ENCODE data around the gene UGCG. TPM values are rescaled to one million over a fixed set of nuclear protein-coding genes. Genes with fewer than 3 reads are reported as not detected.
"Not testable (repeated sequence)": the region's sequence is repeated elsewhere in the genome, so short reads cannot be mapped to it uniquely, and the experiment has no call there.

UGCG gene
- total and polyA plus RNA-seq, 9 of the 15 experiments (the other 6 are each of a cell fraction or from before 2014, with no cell fraction given): 20.0 to 40.3 (median 29.2) TPM

DNA sequence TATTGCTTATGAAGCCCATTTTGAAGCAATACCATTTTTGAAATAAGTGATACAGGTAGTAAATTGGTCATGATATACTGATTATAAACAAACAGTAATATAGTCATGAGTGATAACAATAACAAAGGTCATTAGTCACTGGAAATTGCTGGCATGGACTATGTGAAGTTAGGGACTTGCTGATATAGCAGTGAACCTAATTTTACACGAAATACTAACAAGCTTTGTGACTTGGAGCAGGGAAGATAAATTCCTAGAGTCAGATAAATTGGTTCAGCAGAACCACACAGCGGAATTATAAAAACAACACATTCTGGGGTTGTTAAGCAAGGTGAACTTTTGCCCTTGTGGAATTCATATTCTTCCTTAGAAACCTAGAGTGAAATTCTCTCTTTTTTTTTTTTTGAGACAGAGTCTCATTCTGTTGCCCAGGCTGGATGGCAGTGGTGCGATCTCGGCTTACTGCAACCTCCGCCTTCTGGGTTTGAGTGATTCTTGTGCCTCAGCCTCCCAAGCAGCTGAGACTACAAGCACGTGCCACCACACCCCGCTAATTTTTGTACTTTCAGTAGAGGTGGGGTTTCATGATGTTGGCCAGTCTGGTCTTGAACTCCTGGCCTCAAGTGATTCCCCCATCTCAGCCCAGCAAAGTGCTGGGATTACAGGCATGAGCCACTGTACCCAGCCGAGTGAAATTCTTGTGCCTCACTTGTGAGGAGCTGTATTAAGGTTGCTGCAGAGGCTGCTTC is 6.0 kb downstream of the UGCG start:
- intact Hi-C loops (cut with micrococcal nuclease): loop anchor here (10.0 kb wide), 1 partner anchor 452 kb away; no protein-coding TSS in a partner anchor
- peaks cover 30 to 45% of the 10 kb centered on the region in 2 experiments; a peak in 4 of 5 replicates for H3K4me1 ChIP-seq (replicated peaks in 1 of 2; ENCODE audit: control insufficient read depth in 2 of 2, insufficient read depth in 2 of 2, low read length in 2 of 2)
- peaks cover 100% of the 10 kb centered on the region for H3K79me2 ChIP-seq (ENCODE audit: control insufficient read depth, insufficient read depth, low read length)
- peak overlapping the region; percentile 66 for H3K27ac ChIP-seq (ENCODE audit: extremely low read depth, low read depth, low read length)
- no peak overlapping the region for H3K4me3 ChIP-seq
- peak overlapping the region; percentile 56 to 82; a peak in 3 of 4 replicates for H3K9ac ChIP-seq (ENCODE audit: insufficient read depth in 1 of 2, low read depth in 2 of 2, low read length in 2 of 2)
- WGBS (ENCODE audit: insufficient coverage, low coverage, missing lambda C conversion rate): 50% methylated on average over 7 of the region's 8 CpGs
- no peak for ATAC-seq
- ChIA-PET POLR2A (interaction anchor here (0.8 to 2.5 kb wide), 4 partner anchors 11 to 47 kb away, joined by 3 to 9 read pairs (median 4); no protein-coding TSS in a partner anchor), CTCF (ENCODE audit: low intra/inter-chr PET ratio) (no interaction called here)
- peak overlapping the region; percentile 71; the same call in 1 of the 2 replicates for H3K4me2 ChIP-seq (ENCODE audit: insufficient read depth, low read length)
- H3K9me3 ChIP-seq (replicated peaks; ENCODE audit: control insufficient read depth, insufficient read depth, low read depth, low read length): no peaks in the 10 kb centered on the region; the same call in 1 of the 2 replicates
- no peaks in the 10 kb centered on the region for H3K27me3 ChIP-seq (ENCODE audit: control insufficient read depth in 2 of 2, insufficient read depth in 2 of 2, low read length in 2 of 2)
- peaks cover 17% of the 10 kb centered on the region for H4K20me1 ChIP-seq (replicated peaks; ENCODE audit: control insufficient read depth, insufficient read depth, low read length)
- peaks cover 10% of the 10 kb centered on the region for H3K36me3 ChIP-seq (ENCODE audit: control insufficient read depth, insufficient read depth, low read length)
- no peak overlapping the region for H2AFZ ChIP-seq (ENCODE audit: low read depth, low read length)
- no TSS peak for BruUV-seq (replicated peaks)
- in situ Hi-C loops (cut with MboI): no loop called here
- TF ChIP-seq, protein P1, sequence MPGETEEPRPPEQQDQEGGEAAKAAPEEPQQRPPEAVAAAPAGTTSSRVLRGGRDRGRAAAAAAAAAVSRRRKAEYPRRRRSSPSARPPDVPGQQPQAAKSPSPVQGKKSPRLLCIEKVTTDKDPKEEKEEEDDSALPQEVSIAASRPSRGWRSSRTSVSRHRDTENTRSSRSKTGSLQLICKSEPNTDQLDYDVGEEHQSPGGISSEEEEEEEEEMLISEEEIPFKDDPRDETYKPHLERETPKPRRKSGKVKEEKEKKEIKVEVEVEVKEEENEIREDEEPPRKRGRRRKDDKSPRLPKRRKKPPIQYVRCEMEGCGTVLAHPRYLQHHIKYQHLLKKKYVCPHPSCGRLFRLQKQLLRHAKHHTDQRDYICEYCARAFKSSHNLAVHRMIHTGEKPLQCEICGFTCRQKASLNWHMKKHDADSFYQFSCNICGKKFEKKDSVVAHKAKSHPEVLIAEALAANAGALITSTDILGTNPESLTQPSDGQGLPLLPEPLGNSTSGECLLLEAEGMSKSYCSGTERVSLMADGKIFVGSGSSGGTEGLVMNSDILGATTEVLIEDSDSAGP (CRISPR knock-in tag; IDR thresholded peaks at IDR 0.05): no peak
- TF ChIP-seq, protein P2, sequence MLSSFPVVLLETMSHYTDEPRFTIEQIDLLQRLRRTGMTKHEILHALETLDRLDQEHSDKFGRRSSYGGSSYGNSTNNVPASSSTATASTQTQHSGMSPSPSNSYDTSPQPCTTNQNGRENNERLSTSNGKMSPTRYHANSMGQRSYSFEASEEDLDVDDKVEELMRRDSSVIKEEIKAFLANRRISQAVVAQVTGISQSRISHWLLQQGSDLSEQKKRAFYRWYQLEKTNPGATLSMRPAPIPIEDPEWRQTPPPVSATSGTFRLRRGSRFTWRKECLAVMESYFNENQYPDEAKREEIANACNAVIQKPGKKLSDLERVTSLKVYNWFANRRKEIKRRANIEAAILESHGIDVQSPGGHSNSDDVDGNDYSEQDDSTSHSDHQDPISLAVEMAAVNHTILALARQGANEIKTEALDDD (IDR thresholded peaks at IDR 0.05): peak; percentile 50; the same call in 1 of the 2 replicates
- TF ChIP-seq, protein P3, sequence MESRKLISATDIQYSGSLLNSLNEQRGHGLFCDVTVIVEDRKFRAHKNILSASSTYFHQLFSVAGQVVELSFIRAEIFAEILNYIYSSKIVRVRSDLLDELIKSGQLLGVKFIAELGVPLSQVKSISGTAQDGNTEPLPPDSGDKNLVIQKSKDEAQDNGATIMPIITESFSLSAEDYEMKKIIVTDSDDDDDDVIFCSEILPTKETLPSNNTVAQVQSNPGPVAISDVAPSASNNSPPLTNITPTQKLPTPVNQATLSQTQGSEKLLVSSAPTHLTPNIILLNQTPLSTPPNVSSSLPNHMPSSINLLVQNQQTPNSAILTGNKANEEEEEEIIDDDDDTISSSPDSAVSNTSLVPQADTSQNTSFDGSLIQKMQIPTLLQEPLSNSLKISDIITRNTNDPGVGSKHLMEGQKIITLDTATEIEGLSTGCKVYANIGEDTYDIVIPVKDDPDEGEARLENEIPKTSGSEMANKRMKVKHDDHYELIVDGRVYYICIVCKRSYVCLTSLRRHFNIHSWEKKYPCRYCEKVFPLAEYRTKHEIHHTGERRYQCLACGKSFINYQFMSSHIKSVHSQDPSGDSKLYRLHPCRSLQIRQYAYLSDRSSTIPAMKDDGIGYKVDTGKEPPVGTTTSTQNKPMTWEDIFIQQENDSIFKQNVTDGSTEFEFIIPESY (CRISPR knock-in tag; IDR thresholded peaks at IDR 0.05): 0 out of 2 replicates have a peak, but pooled peaks have one; percentile 37
- no peak for DNase-seq (ENCODE audit: extremely low read depth in 1 of 4, low spot score in 3 of 4)
- no peaks in the 10 kb centered on the region for H3K9me1 ChIP-seq (ENCODE audit: control insufficient read depth, insufficient read depth, low read length)
- no peak for FAIRE-seq

DNA sequence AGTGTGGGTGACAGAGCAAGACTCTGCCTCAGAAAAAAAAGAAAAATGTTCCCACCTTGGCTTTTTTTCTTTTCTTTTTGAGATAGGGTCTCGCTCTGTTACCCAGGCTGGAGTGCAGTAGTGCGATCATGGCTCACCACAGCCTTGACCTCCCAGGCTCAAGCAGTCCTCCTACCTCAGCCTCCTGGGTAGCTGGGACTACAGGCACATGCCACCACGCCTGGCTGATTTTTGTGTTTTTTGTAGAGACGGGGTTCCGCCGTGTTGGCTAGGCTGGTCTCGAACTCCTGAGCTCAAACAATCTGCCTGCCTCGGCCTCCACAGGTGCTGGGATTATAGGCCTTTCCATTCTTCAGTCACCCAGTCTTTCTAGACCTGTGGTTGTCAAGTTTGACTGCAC is 6.9 kb downstream of the UGCG start:
- H3K27ac ChIP-seq (ENCODE audit: extremely low read depth, low read depth, low read length); H3K9me3 ChIP-seq (replicated peaks; ENCODE audit: control insufficient read depth, insufficient read depth, low read depth, low read length); ATAC-seq; H2AFZ ChIP-seq (ENCODE audit: low read depth, low read length); CTCF ChIA-PET (ENCODE audit: low intra/inter-chr PET ratio); in situ Hi-C loops (cut with MboI); H3K4me3 ChIP-seq; BruUV-seq (replicated peaks); H3K36me3 ChIP-seq (ENCODE audit: control insufficient read depth, insufficient read depth, low read length); H3K9me1 ChIP-seq (ENCODE audit: control insufficient read depth, insufficient read depth, low read length); H3K27me3 ChIP-seq (ENCODE audit: control insufficient read depth in 2 of 2, insufficient read depth in 2 of 2, low read length in 2 of 2); FAIRE-seq; DNase-seq (ENCODE audit: extremely low read depth in 1 of 4, low spot score in 3 of 4): not testable (repeated sequence)
- H3K4me2 ChIP-seq (ENCODE audit: insufficient read depth, low read length): peak overlapping the region; percentile 30; the same call in 1 of the 2 replicates
- H3K79me2 ChIP-seq (ENCODE audit: control insufficient read depth, insufficient read depth, low read length): peaks cover 100% of the 10 kb centered on the region
- POLR2A ChIA-PET: interaction anchor here (1.2 to 2.5 kb wide), 5 partner anchors 10 to 33 kb away, joined by 3 to 9 read pairs (median 4); no protein-coding TSS in a partner anchor
- peaks cover 33 to 50% of the 10 kb centered on the region in 2 experiments; a peak in 4 of 5 replicates for H3K4me1 ChIP-seq (replicated peaks in 1 of 2; ENCODE audit: control insufficient read depth in 2 of 2, insufficient read depth in 2 of 2, low read length in 2 of 2)
- H4K20me1 ChIP-seq (replicated peaks; ENCODE audit: control insufficient read depth, insufficient read depth, low read length): peaks cover 20% of the 10 kb centered on the region
- 98% methylated on average over 8 of the region's 8 CpGs for WGBS (ENCODE audit: insufficient coverage, low coverage, missing lambda C conversion rate)
- 0 out of 4 replicates have a peak overlapping the region, but pooled peaks of 1 of the 2 experiments have one; percentile 65 for H3K9ac ChIP-seq (ENCODE audit: insufficient read depth in 1 of 2, low read depth in 2 of 2, low read length in 2 of 2)
- intact Hi-C loops (cut with micrococcal nuclease): loop anchor here (10.0 kb wide), 1 partner anchor 451 kb away; no protein-coding TSS in a partner anchor
